Activated naive CD4-positive, alpha-beta T cell (primary cell): ENCODE data around the gene CDC27.
A peak's percentile ranks its signal among the peaks of the same experiment; 100 is the strongest.
"Not testable (repeated sequence)": the region's sequence is repeated elsewhere in the genome, so short reads cannot be mapped to it uniquely, and the experiment has no call there.

Experiments
- DNase-seq, 4 experiments: peaks; one replicate each; lab custom pipeline; 2025; lab: John Stamatoyannopoulos, UW

The CDC27 gene, protein sequence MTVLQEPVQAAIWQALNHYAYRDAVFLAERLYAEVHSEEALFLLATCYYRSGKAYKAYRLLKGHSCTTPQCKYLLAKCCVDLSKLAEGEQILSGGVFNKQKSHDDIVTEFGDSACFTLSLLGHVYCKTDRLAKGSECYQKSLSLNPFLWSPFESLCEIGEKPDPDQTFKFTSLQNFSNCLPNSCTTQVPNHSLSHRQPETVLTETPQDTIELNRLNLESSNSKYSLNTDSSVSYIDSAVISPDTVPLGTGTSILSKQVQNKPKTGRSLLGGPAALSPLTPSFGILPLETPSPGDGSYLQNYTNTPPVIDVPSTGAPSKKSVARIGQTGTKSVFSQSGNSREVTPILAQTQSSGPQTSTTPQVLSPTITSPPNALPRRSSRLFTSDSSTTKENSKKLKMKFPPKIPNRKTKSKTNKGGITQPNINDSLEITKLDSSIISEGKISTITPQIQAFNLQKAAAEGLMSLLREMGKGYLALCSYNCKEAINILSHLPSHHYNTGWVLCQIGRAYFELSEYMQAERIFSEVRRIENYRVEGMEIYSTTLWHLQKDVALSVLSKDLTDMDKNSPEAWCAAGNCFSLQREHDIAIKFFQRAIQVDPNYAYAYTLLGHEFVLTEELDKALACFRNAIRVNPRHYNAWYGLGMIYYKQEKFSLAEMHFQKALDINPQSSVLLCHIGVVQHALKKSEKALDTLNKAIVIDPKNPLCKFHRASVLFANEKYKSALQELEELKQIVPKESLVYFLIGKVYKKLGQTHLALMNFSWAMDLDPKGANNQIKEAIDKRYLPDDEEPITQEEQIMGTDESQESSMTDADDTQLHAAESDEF

GRCh38 chr17:47188876-47189731, at the start of gene CDC27:
Gene CDC27 (minus strand): TSS chr17:47189295. CDS start chr17:47189172, 123 bp downstream.
- peak; percentile 99 to 100 (median 100) for DNase-seq

- DNase-seq: no peak
These were observed 49.4 kb upstream of the CDC27 start for GRCh38 chr17:47238321-47239010.

DNA sequence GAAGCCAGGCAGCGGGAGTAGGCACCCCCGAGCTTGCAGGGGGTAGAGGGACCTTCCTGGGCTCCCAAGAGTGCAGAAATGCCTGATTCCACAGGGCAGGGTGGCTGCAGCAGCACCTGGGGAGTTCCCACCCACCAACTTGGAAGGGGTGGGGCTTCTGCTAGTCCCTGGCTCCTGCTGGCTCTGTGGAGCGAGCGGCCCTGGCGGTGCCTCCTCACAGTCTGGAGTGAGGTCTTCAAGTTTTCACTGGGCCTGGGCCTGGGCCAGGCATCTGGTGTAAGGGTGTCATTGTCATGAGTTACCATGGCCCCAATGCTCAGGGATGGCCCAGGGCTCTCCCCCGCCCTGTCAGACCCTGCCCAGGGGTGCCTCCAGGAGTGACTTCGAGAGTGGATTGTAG, 48.7 kb upstream of the CDC27 start:
- DNase-seq: no peak

- DNase-seq: no peak
These were observed 46.8 kb upstream of the CDC27 start for GRCh38 chr17:47235923-47236322.

DNA sequence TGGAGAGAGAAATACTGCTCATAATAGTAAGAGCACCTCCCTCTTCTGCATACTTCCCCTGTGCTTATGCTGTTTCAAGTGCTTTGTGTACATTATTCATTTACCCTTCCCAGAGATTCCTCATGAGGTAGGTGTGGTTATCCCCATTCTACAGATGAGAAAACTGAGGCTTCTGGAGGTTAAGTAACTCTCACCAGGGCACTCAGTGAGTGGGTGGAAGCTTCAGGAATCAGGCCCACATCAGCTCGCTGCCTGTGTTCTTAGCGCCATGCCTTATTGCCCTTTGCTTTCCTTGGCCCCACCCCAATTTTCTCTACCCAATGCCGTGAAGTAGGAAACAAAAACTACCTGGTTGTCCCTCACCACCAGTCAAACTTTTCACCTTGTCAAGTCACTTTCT, 46.4 kb upstream of the CDC27 start:
- DNase-seq: no peak

- DNase-seq: no peak
These were observed 43.4 kb upstream of the CDC27 start for GRCh38 chr17:47232465-47232864.

GRCh38 chr17:47231866-47232265, 42.8 kb upstream of the CDC27 start:
- DNase-seq: no peak

DNA sequence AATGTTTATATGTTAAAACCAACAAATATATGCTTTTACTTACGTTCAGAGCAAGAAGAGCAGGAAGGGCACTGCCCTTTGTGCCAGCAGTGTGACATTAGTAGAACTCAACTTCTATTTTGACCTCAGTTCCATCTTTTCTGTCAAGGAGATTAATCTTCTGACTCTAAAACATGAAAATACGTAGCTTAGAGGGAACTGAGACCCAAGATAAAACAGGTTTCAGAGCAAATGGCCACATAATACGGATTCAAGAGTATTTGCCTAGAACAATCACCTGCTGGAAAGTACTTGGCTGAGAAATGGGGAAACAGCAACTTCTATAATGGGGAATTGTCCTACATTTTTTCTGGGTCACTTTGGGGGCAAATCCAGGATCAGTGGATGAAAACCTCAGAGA, 42.2 kb upstream of the CDC27 start:
- DNase-seq: no peak

DNA sequence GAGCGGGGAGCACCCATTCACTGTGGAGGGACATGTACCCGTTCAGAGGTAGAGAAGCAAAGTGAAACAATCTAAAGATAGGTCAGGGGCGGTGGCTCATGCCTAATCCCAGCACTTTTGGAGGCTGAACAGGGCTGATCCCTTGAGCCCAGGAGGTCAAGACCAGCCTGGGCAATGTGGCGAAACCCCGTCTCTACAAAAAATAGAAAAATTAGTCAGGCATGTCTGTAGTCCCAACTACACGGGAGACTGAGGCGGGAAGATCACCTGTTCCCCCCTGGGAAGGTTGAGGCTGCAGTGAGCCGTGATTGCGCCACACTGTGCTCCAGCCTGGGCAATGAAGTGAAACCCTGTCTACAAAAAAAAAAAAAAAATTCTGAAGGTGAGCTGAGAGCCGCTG, 41.8 kb upstream of the CDC27 start:
- no peak for DNase-seq

- DNase-seq: peak; percentile 12 to 44 (median 24)
These were observed 40.7 kb upstream of the CDC27 start for GRCh38 chr17:47229535-47230443.

DNA sequence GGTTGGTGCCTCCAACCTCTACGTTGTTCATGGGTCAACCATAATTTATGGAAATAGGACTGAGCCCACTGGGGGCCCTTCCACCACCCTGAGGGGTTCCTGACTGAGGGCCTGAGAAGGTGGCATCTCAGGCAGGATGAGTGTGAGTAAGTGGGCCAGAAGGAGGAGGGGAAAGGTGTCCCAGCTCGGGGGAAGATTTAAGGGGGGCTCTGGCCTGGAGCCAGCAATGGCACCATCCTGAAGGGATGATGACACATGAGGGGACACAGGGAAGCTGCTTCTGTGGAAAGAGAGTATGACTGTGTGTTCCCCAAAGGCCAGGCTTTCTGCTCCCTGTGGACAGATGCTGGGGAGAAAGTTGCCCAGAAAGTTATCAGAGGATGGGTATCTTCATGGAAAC, 38.8 kb upstream of the CDC27 start:
- DNase-seq: no peak

DNA sequence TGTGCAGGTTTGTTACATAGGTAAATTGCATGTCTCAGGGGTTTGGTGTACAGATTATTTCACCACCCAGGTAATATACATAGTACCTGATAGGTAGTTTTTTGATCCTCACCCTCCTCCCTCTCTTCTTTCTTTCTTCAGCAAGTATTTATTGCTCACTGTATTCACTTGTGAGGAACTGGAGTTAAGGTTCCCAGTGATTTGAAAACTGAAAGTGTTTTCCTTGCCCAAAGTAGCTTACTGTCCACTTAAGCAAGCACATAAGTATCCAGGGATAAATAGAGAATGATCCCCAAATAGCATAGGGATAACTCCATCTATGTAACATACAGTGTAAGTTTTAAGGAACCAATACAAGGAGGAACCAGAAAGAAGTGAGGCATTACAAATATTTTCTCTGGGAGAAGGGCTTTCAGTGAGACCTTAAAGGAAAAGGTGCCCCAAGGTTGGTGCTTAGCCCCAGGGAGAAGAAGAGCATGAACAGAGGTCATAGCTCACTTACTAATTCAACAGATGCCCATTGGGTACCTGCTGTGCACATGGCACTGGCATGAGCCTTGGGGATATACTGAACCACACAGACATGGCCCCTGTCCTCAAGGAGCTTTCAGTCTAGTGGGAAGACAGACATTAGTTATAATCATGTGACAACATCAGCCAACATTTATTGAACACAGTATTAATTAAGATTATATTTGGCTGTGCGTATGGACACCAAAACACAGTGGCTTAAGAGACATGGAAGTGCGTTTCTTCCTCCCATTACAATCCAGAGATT, 37.0 kb upstream of the CDC27 start:
- DNase-seq: no peak

- no peak for DNase-seq
These were observed 36.4 kb upstream of the CDC27 start for GRCh38 chr17:47225436-47225858.

DNA sequence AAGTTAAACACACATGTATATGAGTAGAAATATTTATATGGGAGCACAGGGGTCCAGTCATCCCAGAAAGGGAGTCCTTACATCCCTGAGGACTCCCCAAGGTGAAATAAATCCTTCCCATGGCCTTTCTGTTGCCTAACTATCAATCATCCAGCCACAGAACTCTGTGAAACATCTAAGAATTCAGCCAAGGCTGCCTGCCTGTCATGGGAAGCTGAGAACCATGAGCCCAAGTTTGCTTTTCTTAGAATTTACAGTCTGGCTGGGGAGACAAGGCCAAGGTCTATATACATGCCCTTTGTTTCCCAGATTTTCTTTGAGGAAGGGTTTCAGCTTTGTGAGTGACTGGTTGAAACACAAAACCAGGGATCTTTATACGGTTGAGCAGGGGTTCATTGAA, 35.9 kb upstream of the CDC27 start:
- no peak for DNase-seq

DNA sequence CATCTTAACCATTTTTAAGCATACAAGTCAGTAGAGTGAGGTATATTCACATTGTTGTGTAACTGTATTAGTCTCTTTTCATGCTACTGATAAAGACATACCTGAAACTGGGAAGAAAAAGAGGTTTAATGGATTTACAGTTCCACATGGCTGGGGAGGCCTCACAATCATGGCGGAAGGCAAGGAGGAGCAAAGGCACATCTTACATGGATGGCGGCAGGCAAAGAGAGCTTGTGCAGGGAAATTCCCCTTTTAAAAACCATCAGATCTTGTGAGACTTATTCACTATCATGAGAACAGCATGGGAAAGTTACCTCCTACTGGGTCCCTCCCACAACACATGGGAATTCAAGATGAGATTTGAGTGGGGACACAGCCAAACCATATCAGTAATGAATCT, 35.0 kb upstream of the CDC27 start:
- DNase-seq: not testable (repeated sequence)

DNA sequence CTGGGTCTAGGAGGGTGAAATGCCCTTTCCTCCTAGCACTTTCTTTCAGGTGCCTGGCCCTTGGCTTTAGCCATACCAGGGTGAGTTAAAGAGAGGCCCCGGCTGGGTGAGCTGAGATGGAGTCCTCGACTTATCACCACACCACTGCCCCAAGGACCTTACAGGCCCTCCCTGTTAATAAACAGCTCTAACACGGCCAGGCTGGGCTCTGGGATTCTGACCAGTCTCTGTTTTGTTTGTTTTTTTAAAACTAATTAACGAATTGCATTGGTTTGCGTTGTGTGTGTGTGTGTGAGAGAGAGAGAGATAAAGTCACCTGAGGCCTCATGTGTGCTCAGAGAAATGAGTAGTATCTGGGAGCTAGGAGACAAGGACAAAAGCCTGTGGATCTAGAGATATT, 34.4 kb upstream of the CDC27 start:
- DNase-seq: no peak

GRCh38 chr17:47223007-47223406, 33.9 kb upstream of the CDC27 start:
- DNase-seq: no peak

DNA sequence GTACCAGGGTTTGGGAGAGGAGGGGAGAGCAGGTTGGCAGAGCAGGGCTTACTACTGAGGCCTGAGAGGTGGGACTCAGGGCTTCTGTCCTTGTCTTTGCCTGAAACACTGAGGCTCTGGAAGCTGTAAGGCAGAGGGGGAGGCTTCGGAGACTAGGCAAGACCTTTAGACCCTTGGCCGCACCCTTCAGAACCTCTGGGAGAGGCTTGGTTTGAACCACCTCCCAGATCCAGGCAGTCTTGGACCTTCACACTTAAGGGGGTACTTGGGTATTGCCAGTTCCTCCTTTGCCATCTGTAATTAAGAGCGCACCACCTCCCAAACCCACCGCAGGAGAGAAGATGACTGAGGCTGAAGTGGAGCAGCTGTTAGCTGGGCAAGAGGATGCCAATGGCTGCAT, 33.0 kb upstream of the CDC27 start:
- DNase-seq: no peak

DNA sequence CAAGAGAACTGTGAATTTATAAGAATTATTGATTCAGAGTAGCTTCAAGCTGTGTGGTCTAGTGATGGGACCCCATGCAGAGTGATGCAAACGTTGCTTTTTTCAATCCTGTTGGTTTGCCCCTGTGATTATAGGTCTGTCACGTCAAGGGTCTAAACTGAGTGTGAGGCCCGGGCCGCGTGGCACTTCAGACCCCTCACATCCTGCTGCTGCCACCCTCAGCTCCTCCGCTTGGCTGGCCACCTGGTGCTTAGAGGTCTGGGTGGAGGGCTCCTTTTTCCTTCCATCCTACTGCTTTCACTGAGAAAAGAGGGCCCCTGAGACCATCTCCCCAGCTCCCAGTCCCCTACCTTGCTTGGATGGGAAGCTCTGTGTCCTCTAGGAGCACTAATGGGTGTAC, 32.1 kb upstream of the CDC27 start:
- no peak for DNase-seq

- no peak for DNase-seq
These were observed 31.5 kb upstream of the CDC27 start for GRCh38 chr17:47220531-47220999.
